Keratinocyte (primary cell): Measurements from ENCODE around the gene ST3GAL5. TPM values are rescaled to one million over a fixed set of nuclear protein-coding genes. Genes with fewer than 3 reads are reported as not detected.

Source experiments
- DNase-seq: peaks from one replicate; pipeline ENCODE4 v3.0.0-alpha.2; 2011; ENCODE audit warnings: low read depth, missing footprints, low spot score
- FAIRE-seq: peaks from 2 replicates; lab custom pipeline; 2011; peaks lifted over from hg19 to GRCh38; lab: Jason Lieb, UNC
- H2AFZ ChIP-seq: 2 replicates; pipeline ENCODE4 v1.6.0; 2012; ENCODE audit warnings: low read length, control low read depth, inconsistent platforms; ENCODE audit not compliant: control insufficient read depth
- H3K27ac ChIP-seq: 2 replicates; pipeline ENCODE4 v1.5.1; 2011; ENCODE audit warnings: low read length; ENCODE audit not compliant: control insufficient read depth, insufficient read depth
- H3K27me3 ChIP-seq: 3 replicates; pipeline ENCODE4 v1.6.0; 2011; ENCODE audit warnings: low read length; ENCODE audit not compliant: control insufficient read depth, insufficient read depth; ENCODE audit errors: extremely low read depth
- H3K36me3 ChIP-seq, 2 experiments: 2 replicates in 1 of 2; 3 replicates in 1 of 2; pipeline ENCODE4 v1.5.1; 2011; ENCODE audit warnings: low read length in 2 of 2, mild to moderate bottlenecking in 1 of 2; ENCODE audit not compliant: control insufficient read depth in 2 of 2, insufficient read depth in 2 of 2; ENCODE audit errors: extremely low read depth in 1 of 2
- H3K4me1 ChIP-seq: 3 replicates; pipeline ENCODE4 v1.5.1; 2011; ENCODE audit warnings: low read length; ENCODE audit not compliant: control insufficient read depth, insufficient read depth; ENCODE audit errors: extremely low read depth
- H3K4me2 ChIP-seq: 3 replicates; pipeline ENCODE4 v1.6.0; 2011; ENCODE audit warnings: low read depth, low read length; ENCODE audit not compliant: control insufficient read depth, insufficient read depth; ENCODE audit errors: extremely low read depth
- H3K4me3 ChIP-seq, 3 experiments: fragments of 200-600 bp in 1 of 3; sonication (generic) in 1 of 3; 2 replicates in 2 of 3; 3 replicates in 1 of 3; pipeline ENCODE4 v1.5.1; 2011 to 2016; ENCODE audit warnings: low read length in 3 of 3, mild to moderate bottlenecking in 3 of 3, control low read depth in 2 of 3, inconsistent platforms in 1 of 3, low read depth in 1 of 3, mixed read lengths in 1 of 3, mixed run types in 1 of 3, moderate library complexity in 1 of 3; ENCODE audit not compliant: control insufficient read depth in 2 of 3, insufficient read depth in 2 of 3; ENCODE audit errors: extremely low read depth in 1 of 3
- H3K79me2 ChIP-seq: 2 replicates; pipeline ENCODE4 v1.6.0; 2012; ENCODE audit warnings: low read length; ENCODE audit not compliant: control insufficient read depth, insufficient read depth
- H3K9ac ChIP-seq: 3 replicates; pipeline ENCODE4 v1.6.0; 2011; ENCODE audit warnings: low read length; ENCODE audit not compliant: control insufficient read depth, insufficient read depth; ENCODE audit errors: extremely low read depth
- H3K9me1 ChIP-seq: 3 replicates; pipeline ENCODE4 v1.6.0; 2011; ENCODE audit warnings: low read length; ENCODE audit not compliant: control insufficient read depth, insufficient read depth; ENCODE audit errors: extremely low read depth
- H3K9me3 ChIP-seq: 2 replicates; pipeline ENCODE4 v1.5.1; 2012; ENCODE audit warnings: low read depth, low read length; ENCODE audit not compliant: control insufficient read depth
- H4K20me1 ChIP-seq: 3 replicates; pipeline ENCODE4 v1.6.0; 2011; ENCODE audit warnings: low read length; ENCODE audit not compliant: control insufficient read depth, insufficient read depth; ENCODE audit errors: extremely low read depth
- CTCF ChIP-seq, 3 experiments: IDR thresholded peaks in 1 of 3; conservative IDR thresholded peaks in 1 of 3; optimal IDR thresholded peaks in 1 of 3; 2 replicates in 2 of 3; 3 replicates in 1 of 3; pipeline versions ENCODE3 to v1.5.1; 2011; ENCODE audit warnings: low read length in 3 of 3, mild to moderate bottlenecking in 3 of 3, moderate library complexity in 2 of 3, control low read depth in 1 of 3, inconsistent platforms in 1 of 3; ENCODE audit not compliant: insufficient read depth in 2 of 3; ENCODE audit errors: extremely low read depth in 1 of 3
- EZH2 ChIP-seq: IDR thresholded peaks from one replicate; pipeline ENCODE4 v1.6.1; 2012; ENCODE audit warnings: inconsistent platforms, mild to moderate bottlenecking, low read length, moderate library complexity
- dilution Hi-C: fragments of 300-500 bp; cut with MboI; formaldehyde crosslinking; loops from one replicate; pipeline ENCODE4 v1.7.0; 2020; ENCODE audit warnings: low sequenced_read_pairs; ENCODE audit not compliant: extremely low pct_ligation_motif_present
- polyA plus RNA-seq, 5 experiments: library from polyadenylated mRNA; depleted of rRNA in 3 of 5; stranded (reverse) in 3 of 5; stranded (forward) in 1 of 5; unstranded in 1 of 5; fragments of >200 nt; gene quantifications; 1 replicate in 1 of 5; 2 replicates in 3 of 5; 3 replicates in 1 of 5; pipeline versions ENCODE4 v1.2.1 to v1.2.3, GENCODE V29; 2011 to 2012; ENCODE audit warnings: missing spikeins in 2 of 5, low read depth in 1 of 5, low replicate concordance in 1 of 5

ST3GAL5 gene
- polyA plus RNA-seq, 1 donor (not counting 4 experiments of a cell fraction or from before 2014, with no cell fraction given): 43.5 TPM

GRCh38 chr2:85906748-85907147 lies 18.0 kb upstream of the ST3GAL5 start:
- no peak for TF ChIP-seq EZH2
- TF ChIP-seq CTCF (optimal IDR thresholded peaks at IDR 0.05 in 1 of 3, IDR thresholded peaks at IDR 0.05 in 1 of 3, conservative IDR thresholded peaks at IDR 0.05 in 1 of 3; ENCODE audit: extremely low read depth in 1 of 3, insufficient read depth in 2 of 3, low read length in 3 of 3): no peak
- H3K4me1 ChIP-seq: peaks cover 36% of the 10 kb centered on the region
- no peaks in the 10 kb centered on the region for H3K9me3 ChIP-seq
- no peak overlapping the region for H3K4me3 ChIP-seq
- H3K9me1 ChIP-seq: no peaks in the 10 kb centered on the region
- FAIRE-seq (no peak), DNase-seq (no peak)
- dilution Hi-C loops: no loop called here
- H3K9ac ChIP-seq: no peak overlapping the region
- H3K79me2 ChIP-seq: no peaks in the 10 kb centered on the region
- H3K27ac ChIP-seq: no peak overlapping the region
- H3K4me2 ChIP-seq: no peak overlapping the region
- H3K36me3 ChIP-seq: no peaks in the 10 kb centered on the region
- H3K27me3 ChIP-seq: no peaks in the 10 kb centered on the region
- no peak overlapping the region for H2AFZ ChIP-seq
- H4K20me1 ChIP-seq: no peaks in the 10 kb centered on the region

GRCh38 chr2:85905891-85906290 lies 17.1 kb upstream of the ST3GAL5 start:
- Histone ChIP-seq H3K27me3 (no peaks in the 10 kb centered on the region), H3K4me2 (no peak overlapping the region), H3K79me2 (no peaks in the 10 kb centered on the region), H3K27ac (no peak overlapping the region), H3K9me1 (no peaks in the 10 kb centered on the region), H3K4me3 (no peak overlapping the region), H2AFZ (no peak overlapping the region), H3K4me1 (peaks cover 27% of the 10 kb centered on the region), H3K9me3 (no peaks in the 10 kb centered on the region), H3K9ac (no peak overlapping the region), H4K20me1 (no peaks in the 10 kb centered on the region), H3K36me3 (no peaks in the 10 kb centered on the region)
- FAIRE-seq (no peak), DNase-seq (no peak)
- dilution Hi-C loops: no loop called here
- TF ChIP-seq EZH2 (no peak), CTCF (optimal IDR thresholded peaks at IDR 0.05 in 1 of 3, IDR thresholded peaks at IDR 0.05 in 1 of 3, conservative IDR thresholded peaks at IDR 0.05 in 1 of 3; ENCODE audit: extremely low read depth in 1 of 3, insufficient read depth in 2 of 3, low read length in 3 of 3) (no peak)
